DND-41 (cell line): ENCODE measurements around the gene SRMS.
"Not testable (repeated sequence)": the region's sequence is repeated elsewhere in the genome, so short reads cannot be mapped to it uniquely, and the experiment has no call there.

ENCODE experiments used
- ATAC-seq: fragments of 200-7000 bp; cut with Tn5 transposase; 3 replicates; pipeline ENCODE4 v1.9.1; 2021; ENCODE audit warnings: low read depth; ENCODE audit not compliant: insufficient read depth
- DNase-seq: peaks from one replicate; pipeline ENCODE4 v3.0.0-alpha.2; 2020
- H2AFZ ChIP-seq: 2 replicates; pipeline ENCODE4 v1.6.0; 2012; ENCODE audit warnings: low read depth, low read length
- H3K27ac ChIP-seq: 2 replicates; pipeline ENCODE4 v1.5.1; 2012; ENCODE audit warnings: low read length, inconsistent platforms
- H3K27me3 ChIP-seq: fragments of 200-600 bp; sonication (generic); 2 replicates; pipeline ENCODE4 v1.6.0; 2012; ENCODE audit warnings: low read length, mild to moderate bottlenecking, inconsistent platforms; ENCODE audit not compliant: insufficient read depth, poor library complexity
- H3K36me3 ChIP-seq: 2 replicates; pipeline ENCODE4 v1.5.1; 2012; ENCODE audit warnings: low read length, inconsistent platforms; ENCODE audit not compliant: insufficient read depth
- H3K4me1 ChIP-seq: 2 replicates; pipeline ENCODE4 v1.5.1; 2012; ENCODE audit warnings: mild to moderate bottlenecking, low read length; ENCODE audit not compliant: insufficient read depth
- H3K4me2 ChIP-seq: 2 replicates; pipeline ENCODE4 v1.6.0; 2012; ENCODE audit warnings: mild to moderate bottlenecking, moderate library complexity, low read length, inconsistent platforms; ENCODE audit not compliant: insufficient read depth
- H3K4me3 ChIP-seq, 2 experiments: fragments of 200-600 bp in 1 of 2; shearing (Covaris generic) in 1 of 2; 2 replicates each; pipeline ENCODE4 v1.5.1; 2012 to 2016; ENCODE audit warnings: inconsistent platforms in 2 of 2, low read length in 2 of 2, mild to moderate bottlenecking in 2 of 2, low read depth in 1 of 2, moderate library complexity in 1 of 2
- H3K79me2 ChIP-seq: 2 replicates; pipeline ENCODE4 v1.6.0; 2012; ENCODE audit warnings: low read length, inconsistent platforms; ENCODE audit not compliant: insufficient read depth
- H3K9ac ChIP-seq: 2 replicates; pipeline ENCODE4 v1.6.0; 2012; ENCODE audit warnings: low read depth, mild to moderate bottlenecking, inconsistent platforms, low read length, moderate library complexity
- H3K9me3 ChIP-seq: 2 replicates; pipeline ENCODE4 v1.5.1; 2012; ENCODE audit warnings: low read length, moderate library complexity, mild to moderate bottlenecking, inconsistent platforms; ENCODE audit not compliant: insufficient read depth, severe bottlenecking
- H4K20me1 ChIP-seq: 2 replicates; pipeline ENCODE4 v1.6.0; 2012; ENCODE audit warnings: low read length; ENCODE audit not compliant: insufficient read depth
- CTCF ChIP-seq: IDR thresholded peaks from 2 replicates; pipeline ENCODE4 v1.5.1; 2012; ENCODE audit warnings: borderline replicate concordance, low read length, moderate library complexity, mild to moderate bottlenecking; ENCODE audit not compliant: poor library complexity, severe bottlenecking; ENCODE audit errors: extremely low read depth
- EZH2 ChIP-seq: IDR thresholded peaks from 3 replicates; pipeline ENCODE4 v1.6.1; 2012; ENCODE audit warnings: borderline replicate concordance, low read depth, mild to moderate bottlenecking, moderate library complexity, low read length, inconsistent platforms; ENCODE audit not compliant: severe bottlenecking

SRMS gene

GRCh38 chr20:63518351-63518861, 29.1 kb downstream of the SRMS start:
- Histone ChIP-seq H3K36me3 (peaks cover 22% of the 10 kb centered on the region), H3K9ac (no peak overlapping the region), H3K4me3 (no peak overlapping the region), H3K4me1 (peaks cover 27% of the 10 kb centered on the region), H3K4me2 (no peak overlapping the region), H3K27me3 (peaks cover 5% of the 10 kb centered on the region), H2AFZ (no peak overlapping the region), H3K79me2 (peaks cover 11% of the 10 kb centered on the region), H3K9me3 (peaks cover 5% of the 10 kb centered on the region), H4K20me1 (peaks cover 21% of the 10 kb centered on the region), H3K27ac (no peak overlapping the region)
- no peak for ATAC-seq
- DNase-seq = no peak
- TF ChIP-seq CTCF = no peak
- no peak for TF ChIP-seq EZH2

- Histone ChIP-seq H3K9ac (no peak overlapping the region), H4K20me1 (peaks cover 14% of the 10 kb centered on the region), H3K27me3 (peaks cover 5% of the 10 kb centered on the region), H3K27ac (no peak overlapping the region), H3K36me3 (peaks cover 14% of the 10 kb centered on the region), H3K4me2 (no peak overlapping the region), H3K79me2 (peaks cover 11% of the 10 kb centered on the region), H3K9me3 (no peaks in the 10 kb centered on the region), H3K4me1 (peaks cover 27% of the 10 kb centered on the region), H3K4me3 (no peak overlapping the region), H2AFZ (no peak overlapping the region)
- no peak for ATAC-seq
- DNase-seq = no peak
- no peak for TF ChIP-seq CTCF
- TF ChIP-seq EZH2 = no peak
These were observed 29.9 kb downstream of the SRMS start for GRCh38 chr20:63517376-63518309.

- not testable (repeated sequence) for H3K27ac ChIP-seq, H2AFZ ChIP-seq, H3K4me1 ChIP-seq, ATAC-seq, H3K9me3 ChIP-seq, DNase-seq, H4K20me1 ChIP-seq, H3K36me3 ChIP-seq, H3K27me3 ChIP-seq, H3K9ac ChIP-seq, H3K4me2 ChIP-seq, H3K79me2 ChIP-seq, H3K4me3 ChIP-seq
These were observed 33.0 kb downstream of the SRMS start for GRCh38 chr20:63514520-63514919.

- H2AFZ ChIP-seq = no peak overlapping the region
- ATAC-seq = no peak
- peaks cover 5% of the 10 kb centered on the region for H3K27me3 ChIP-seq
These were observed 34.3 kb downstream of the SRMS start for GRCh38 chr20:63513207-63513606.

More at GRCh38 chr20:63513207-63513606, 34.3 kb downstream of the SRMS start:
- H3K79me2 ChIP-seq = no peaks in the 10 kb centered on the region
- H3K4me2 ChIP-seq = no peak overlapping the region
- H4K20me1 ChIP-seq = no peaks in the 10 kb centered on the region; the same call in 1 of the 2 replicates
- H3K4me3 ChIP-seq = no peak overlapping the region
- TF ChIP-seq CTCF = no peak
- no peak for TF ChIP-seq EZH2
- no peaks in the 10 kb centered on the region for H3K9me3 ChIP-seq
- H3K36me3 ChIP-seq = no peaks in the 10 kb centered on the region
- no peaks in the 10 kb centered on the region for H3K4me1 ChIP-seq
- no peak for DNase-seq
- no peak overlapping the region for H3K9ac ChIP-seq
- H3K27ac ChIP-seq = no peak overlapping the region
